ENCODE data around the gene KCNQ1.

The KCNQ1 gene

GRCh38 chr11:2412323-2412722, 32.5 kb upstream of the KCNQ1 start:
- no peak for TF ChIP-seq CTCF (IDR thresholded peaks at IDR 0.05; ENCODE audit: insufficient read depth, low read length, poor library complexity, severe bottlenecking)

GRCh38 chr11:2413742-2414579, 30.8 kb upstream of the KCNQ1 start:
- DNase-seq (ENCODE audit: extremely low read depth, insufficient read length) = no peak
- no peak for TF ChIP-seq CTCF (IDR thresholded peaks at IDR 0.05; ENCODE audit: insufficient read depth, low read length, poor library complexity, severe bottlenecking)
- H3K4me3 ChIP-seq (replicated peaks; ENCODE audit: low read depth, low read length) = no peak overlapping the region
- no peaks in the 10 kb centered on the region for H3K36me3 ChIP-seq (ENCODE audit: control insufficient read depth, insufficient read depth, low read length)
- no peaks in the 10 kb centered on the region; the same call in 1 of the 2 replicates for H3K27me3 ChIP-seq (replicated peaks; ENCODE audit: control insufficient read depth, insufficient read depth, low read length)

More at GRCh38 chr11:2412323-2412722, 32.5 kb upstream of the KCNQ1 start:
- Histone ChIP-seq H3K27me3 (replicated peaks; ENCODE audit: control insufficient read depth, insufficient read depth, low read length) (no peaks in the 10 kb centered on the region; the same call in 1 of the 2 replicates), H3K36me3 (ENCODE audit: control insufficient read depth, insufficient read depth, low read length) (no peaks in the 10 kb centered on the region), H3K4me3 (replicated peaks; ENCODE audit: low read depth, low read length) (no peak overlapping the region)
- DNase-seq (ENCODE audit: extremely low read depth, insufficient read length) = no peak

- Histone ChIP-seq H3K36me3 (ENCODE audit: control insufficient read depth, insufficient read depth, low read length) (no peaks in the 10 kb centered on the region), H3K27me3 (replicated peaks; ENCODE audit: control insufficient read depth, insufficient read depth, low read length) (no peaks in the 10 kb centered on the region; the same call in 1 of the 2 replicates), H3K4me3 (replicated peaks; ENCODE audit: low read depth, low read length) (no peak overlapping the region)
- no peak for DNase-seq (ENCODE audit: extremely low read depth, insufficient read length)
- no peak for TF ChIP-seq CTCF (IDR thresholded peaks at IDR 0.05; ENCODE audit: insufficient read depth, low read length, poor library complexity, severe bottlenecking)
Measured at GRCh38 chr11:2414616-2415015, 30.2 kb upstream of the KCNQ1 start.

- Histone ChIP-seq H3K27me3 (replicated peaks; ENCODE audit: control insufficient read depth, insufficient read depth, low read length) (no peaks in the 10 kb centered on the region; the same call in 1 of the 2 replicates), H3K4me3 (replicated peaks; ENCODE audit: low read depth, low read length) (no peak overlapping the region), H3K36me3 (ENCODE audit: control insufficient read depth, insufficient read depth, low read length) (no peaks in the 10 kb centered on the region)
- TF ChIP-seq CTCF (IDR thresholded peaks at IDR 0.05; ENCODE audit: insufficient read depth, low read length, poor library complexity, severe bottlenecking) = no peak
- DNase-seq (ENCODE audit: extremely low read depth, insufficient read length) = no peak
Measured at GRCh38 chr11:2415171-2415570, 29.6 kb upstream of the KCNQ1 start.

GRCh38 chr11:2415601-2416380, 29.0 kb upstream of the KCNQ1 start:
- peak; percentile 24 for TF ChIP-seq CTCF (IDR thresholded peaks at IDR 0.05; ENCODE audit: insufficient read depth, low read length, poor library complexity, severe bottlenecking)
- no peaks in the 10 kb centered on the region for H3K36me3 ChIP-seq (ENCODE audit: control insufficient read depth, insufficient read depth, low read length)
- DNase-seq (ENCODE audit: extremely low read depth, insufficient read length) = no peak
- H3K4me3 ChIP-seq (replicated peaks; ENCODE audit: low read depth, low read length) = no peak overlapping the region
- no peaks in the 10 kb centered on the region; the same call in 1 of the 2 replicates for H3K27me3 ChIP-seq (replicated peaks; ENCODE audit: control insufficient read depth, insufficient read depth, low read length)

Measured in GM06990 (cell line).